ENCODE measurements around the gene UCK1. TPM values are rescaled to one million over a fixed set of nuclear protein-coding genes. Genes with fewer than 3 reads are reported as not detected.
A peak's percentile ranks its signal among the peaks of the same experiment; 100 is the strongest.

UCK1 gene
- total and polyA plus RNA-seq, 2 of the 8 experiments (the other 6 are each of a cell fraction or from before 2014, with no cell fraction given) = 35.1 to 42.0 TPM

- TF ChIP-seq HDAC2 (IDR thresholded peaks at IDR 0.05; ENCODE audit: borderline replicate concordance in 1 of 2, low read depth in 2 of 2, low read length in 2 of 2) (no peak), EP300 (IDR thresholded peaks at IDR 0.05; ENCODE audit: borderline replicate concordance in 1 of 2, low read depth in 2 of 2, low read length in 2 of 2) (no peak), SRF (IDR thresholded peaks at IDR 0.05; ENCODE audit: low read depth, low read length) (peak; percentile 95), POU5F1 (IDR thresholded peaks at IDR 0.05; ENCODE audit: low read depth, low read length) (no peak), FOSL1 (IDR thresholded peaks at IDR 0.05; ENCODE audit: insufficient read depth, low read depth, low read length) (no peak), SIX5 (IDR thresholded peaks at IDR 0.05; ENCODE audit: low read depth, low read length) (no peak), SP1 (IDR thresholded peaks at IDR 0.05; ENCODE audit: low read depth, low read length) (no peak), RBBP5 (IDR thresholded peaks at IDR 0.05; ENCODE audit: borderline replicate concordance, low read depth, low read length) (peak; percentile 82; the same call in 1 of the 2 replicates), GTF2F1 (IDR thresholded peaks at IDR 0.05; ENCODE audit: borderline replicate concordance, low read depth, low read length) (no peak), RAD21 (IDR thresholded peaks at IDR 0.05 in 1 of 2, conservative IDR thresholded peaks at IDR 0.05 in 1 of 2; ENCODE audit: low read depth in 2 of 2, low read length in 2 of 2) (no peak), KDM1A (IDR thresholded peaks at IDR 0.05; ENCODE audit: borderline replicate concordance, low read length) (no peak), TAF7 (optimal IDR thresholded peaks at IDR 0.05; ENCODE audit: borderline replicate concordance, low read depth, low read length) (no peak), RXRA (IDR thresholded peaks at IDR 0.05; ENCODE audit: insufficient read depth, low read depth, low read length) (no peak), SP4 (IDR thresholded peaks at IDR 0.05; ENCODE audit: low read length) (peak; percentile 53; the same call in 1 of the 2 replicates), BACH1 (IDR thresholded peaks at IDR 0.05; ENCODE audit: low read length) (no peak), POLR2AphosphoS5 (IDR thresholded peaks at IDR 0.05; ENCODE audit: low read depth, low read length) (peak; percentile 69; the same call in 1 of the 2 replicates), CREB1 (IDR thresholded peaks at IDR 0.05) (peak; percentile 76), ZNF274 (IDR thresholded peaks at IDR 0.05; ENCODE audit: borderline replicate concordance, extremely low read depth, low read length) (no peak), SIN3A (conservative IDR thresholded peaks at IDR 0.05 in 1 of 2, IDR thresholded peaks at IDR 0.05 in 1 of 2; ENCODE audit: low read depth in 1 of 2, low read length in 2 of 2) (peak; percentile 66 to 73; a peak in 1 of 4 replicates), EGR1 (IDR thresholded peaks at IDR 0.05; ENCODE audit: borderline replicate concordance, low read depth, low read length) (no peak), EZH2 (IDR thresholded peaks at IDR 0.05; ENCODE audit: low read depth, low read length, severe bottlenecking) (no peak), RFX5 (IDR thresholded peaks at IDR 0.05; ENCODE audit: borderline replicate concordance, low read depth, low read length) (no peak)
These were observed 28.1 kb downstream of the UCK1 start, which contains the start of gene POMT1 (continued) for GRCh38 chr9:131502781-131503625.

All from H1 (cell line).